ENCODE data around the gene KCNAB2. TPM values are rescaled to one million over a fixed set of nuclear protein-coding genes. Genes with fewer than 3 reads are reported as not detected.

The KCNAB2 gene
- 10 to 100 TPM; 13.5 to 21.8 TPM for total RNA-seq
- long read RNA-seq, donor 1, full-length matches to known transcripts, result 2 of 8 reads
- long read RNA-seq, donor 1, partial matches to known transcripts, result 3 of 8 reads
- long read RNA-seq, donor 1, other reads (novel, unspliced or antisense), result 3 of 8 reads
- long read RNA-seq, donor 2, full-length matches to known transcripts, result 3 of 9 reads
- long read RNA-seq, donor 2, partial matches to known transcripts, result 2 of 9 reads
- long read RNA-seq, donor 2, other reads (novel, unspliced or antisense), result 4 of 9 reads

- DNase-seq (ENCODE audit: low spot score), result no peak
- intact Hi-C loops (cut with DNase I), result no loop called here
These were observed at the start of gene KCNAB2 for GRCh38 chr1:6045561-6045960. Gene KCNAB2 (plus strand): TSS chr1:6045888. CDS start chr1:6051537, 5,649 bp downstream.

GRCh38 chr1:5996641-5997270, 48.9 kb upstream of the KCNAB2 start:
- DNase-seq (ENCODE audit: low spot score), result peak; percentile 57
- intact Hi-C loops (cut with DNase I), result no loop called here

GRCh38 chr1:5997316-5997715, 48.4 kb upstream of the KCNAB2 start:
- DNase-seq (ENCODE audit: low spot score), result peak; percentile 47
- intact Hi-C loops (cut with DNase I), result no loop called here

GRCh38 chr1:5998051-5998905, 47.4 kb upstream of the KCNAB2 start:
- DNase-seq (ENCODE audit: low spot score), result peak; percentile 70
- intact Hi-C loops (cut with DNase I), result no loop called here

GRCh38 chr1:5998906-5999301, 46.8 kb upstream of the KCNAB2 start:
- intact Hi-C loops (cut with DNase I), result no loop called here
- DNase-seq (ENCODE audit: low spot score), result peak; percentile 72

- intact Hi-C loops (cut with DNase I), result no loop called here
These were observed 45.8 kb upstream of the KCNAB2 start for GRCh38 chr1:5999711-6000443.

GRCh38 chr1:6000444-6001288, 45.0 kb upstream of the KCNAB2 start:
- intact Hi-C loops (cut with DNase I), result no loop called here
- DNase-seq (ENCODE audit: low spot score), result peak; percentile 67

More at GRCh38 chr1:5999711-6000443, 45.8 kb upstream of the KCNAB2 start:
- peak; percentile 74 for DNase-seq (ENCODE audit: low spot score)

GRCh38 chr1:6001992-6002576, 43.6 kb upstream of the KCNAB2 start:
- peak; percentile 73 for DNase-seq (ENCODE audit: low spot score)
- intact Hi-C loops (cut with DNase I), result no loop called here

GRCh38 chr1:6002714-6003501, 42.8 kb upstream of the KCNAB2 start:
- intact Hi-C loops (cut with DNase I), result no loop called here
- DNase-seq (ENCODE audit: low spot score), result peak; percentile 66

- intact Hi-C loops (cut with DNase I), result no loop called here
- peak; percentile 60 for DNase-seq (ENCODE audit: low spot score)
These were observed 41.9 kb upstream of the KCNAB2 start for GRCh38 chr1:6003568-6004411.

GRCh38 chr1:6004412-6005123, 41.1 kb upstream of the KCNAB2 start:
- peak; percentile 35 for DNase-seq (ENCODE audit: low spot score)

GRCh38 chr1:6005276-6005917, 40.3 kb upstream of the KCNAB2 start:
- intact Hi-C loops (cut with DNase I), result no loop called here
- peak; percentile 35 for DNase-seq (ENCODE audit: low spot score)

More at GRCh38 chr1:6004412-6005123, 41.1 kb upstream of the KCNAB2 start:
- intact Hi-C loops (cut with DNase I), result no loop called here

GRCh38 chr1:6006882-6007281, 38.8 kb upstream of the KCNAB2 start:
- peak; percentile 66 for DNase-seq (ENCODE audit: low spot score)
- intact Hi-C loops (cut with DNase I), result no loop called here

- intact Hi-C loops (cut with DNase I), result no loop called here
- peak; percentile 57 for DNase-seq (ENCODE audit: low spot score)
These were observed 38.2 kb upstream of the KCNAB2 start for GRCh38 chr1:6007318-6008083.

GRCh38 chr1:6008084-6008415, 37.6 kb upstream of the KCNAB2 start:
- peak; percentile 68 for DNase-seq (ENCODE audit: low spot score)
- intact Hi-C loops (cut with DNase I), result no loop called here

Measured in posterior vena cava (tissue), 2 donors.